H9 (cell line): ENCODE results near the gene KCTD17. TPM values are rescaled to one million over a fixed set of nuclear protein-coding genes. Genes with fewer than 3 reads are reported as not detected.

ENCODE experiments used
- DNase-seq: peaks from one replicate; pipeline ENCODE4 v3.0.0-alpha.2; 2017
- H2AFZ ChIP-seq: one replicate; pipeline ENCODE4 v1.6.1; 2013; ENCODE audit warnings: mild to moderate bottlenecking, low read length, control low read depth, moderate library complexity
- H2AK5ac ChIP-seq: 2 replicates; pipeline ENCODE4 v1.6.1; 2013; ENCODE audit warnings: low read length, control low read depth, mixed read lengths; ENCODE audit not compliant: insufficient read length
- H2BK120ac ChIP-seq: one replicate; pipeline ENCODE4 v1.6.1; 2013; ENCODE audit warnings: low read depth, mild to moderate bottlenecking, low read length, control low read depth, inconsistent platforms; ENCODE audit not compliant: poor library complexity, severe bottlenecking
- H2BK12ac ChIP-seq: 2 replicates; pipeline ENCODE4 v1.6.1; 2013; ENCODE audit warnings: low read length, control low read depth, mixed read lengths, low read depth; ENCODE audit not compliant: insufficient read length
- H2BK15ac ChIP-seq: 2 replicates; pipeline ENCODE4 v1.6.1; 2013; ENCODE audit warnings: low read depth, low read length, control low read depth
- H2BK20ac ChIP-seq: one replicate; pipeline ENCODE4 v1.6.1; 2013; ENCODE audit warnings: low read depth, mild to moderate bottlenecking, low read length, control low read depth, inconsistent platforms; ENCODE audit not compliant: poor library complexity, severe bottlenecking
- H2BK5ac ChIP-seq: 2 replicates; pipeline ENCODE4 v1.6.1; 2013; ENCODE audit warnings: low read length, control low read depth, mixed read lengths; ENCODE audit not compliant: insufficient read length
- H3K14ac ChIP-seq: 2 replicates; pipeline ENCODE4 v1.6.1; 2013; ENCODE audit warnings: low read length, control low read depth; ENCODE audit not compliant: insufficient read depth
- H3K18ac ChIP-seq: 2 replicates; pipeline ENCODE4 v1.6.1; 2013; ENCODE audit warnings: low read depth, mild to moderate bottlenecking, mixed read lengths, low read length, control low read depth; ENCODE audit not compliant: insufficient read length
- H3K23ac ChIP-seq: 2 replicates; pipeline ENCODE4 v1.6.1; 2013; ENCODE audit warnings: low read length, control low read depth, mixed read lengths, low read depth; ENCODE audit not compliant: insufficient read length
- H3K23me2 ChIP-seq: 2 replicates; pipeline ENCODE4 v1.6.1; 2013; ENCODE audit warnings: low read depth, mild to moderate bottlenecking, mixed read lengths, low read length, control low read depth; ENCODE audit not compliant: insufficient read length, poor library complexity, severe bottlenecking
- H3K27ac ChIP-seq: 2 replicates; pipeline ENCODE4 v1.5.1; 2013; ENCODE audit warnings: low read length, control low read depth, mixed read lengths, low read depth; ENCODE audit not compliant: insufficient read length
- H3K27me3 ChIP-seq: 2 replicates; pipeline ENCODE4 v1.6.1; 2013; ENCODE audit warnings: low read length, control low read depth, inconsistent platforms; ENCODE audit not compliant: insufficient read depth
- H3K4ac ChIP-seq: 2 replicates; pipeline ENCODE4 v1.6.1; 2013; ENCODE audit warnings: low read depth, mild to moderate bottlenecking, control low read depth, inconsistent platforms, low read length, moderate library complexity
- H3K4me1 ChIP-seq: 2 replicates; pipeline ENCODE4 v1.6.1; 2013; ENCODE audit warnings: low read length, control low read depth, inconsistent platforms; ENCODE audit not compliant: insufficient read depth
- H3K4me2 ChIP-seq: 2 replicates; pipeline ENCODE4 v1.6.1; 2013; ENCODE audit warnings: low read length, control low read depth, mixed read lengths; ENCODE audit not compliant: insufficient read length, insufficient read depth
- H3K56ac ChIP-seq: 2 replicates; pipeline ENCODE4 v1.6.1; 2013; ENCODE audit warnings: low read depth, mild to moderate bottlenecking, mixed read lengths, low read length, control low read depth; ENCODE audit not compliant: insufficient read length
- H3K79me1 ChIP-seq: 2 replicates; pipeline ENCODE4 v1.6.1; 2013; ENCODE audit warnings: low read depth, mild to moderate bottlenecking, moderate library complexity, low read length, control low read depth, inconsistent platforms; ENCODE audit not compliant: insufficient read depth, poor library complexity, severe bottlenecking
- H3K79me2 ChIP-seq: 2 replicates; pipeline ENCODE4 v1.6.1; 2013; ENCODE audit warnings: low read length, control low read depth, inconsistent platforms; ENCODE audit not compliant: insufficient read depth
- H3K9ac ChIP-seq: 2 replicates; pipeline ENCODE4 v1.6.1; 2013; ENCODE audit warnings: low read length, control low read depth, mixed read lengths; ENCODE audit not compliant: insufficient read length; ENCODE audit errors: extremely low read depth
- H3K9me3 ChIP-seq: one replicate; pipeline ENCODE4 v1.6.1; 2013; ENCODE audit warnings: low read depth, low read length, inconsistent platforms; ENCODE audit not compliant: control insufficient read depth
- H3T11ph ChIP-seq: one replicate; pipeline ENCODE4 v1.6.1; 2013; ENCODE audit warnings: mild to moderate bottlenecking, low read length, control low read depth, inconsistent platforms
- H4K20me1 ChIP-seq: one replicate; pipeline ENCODE4 v1.6.1; 2013; ENCODE audit not compliant: control insufficient read depth, insufficient read length, insufficient read depth
- H4K5ac ChIP-seq: 2 replicates; pipeline ENCODE4 v1.6.1; 2013; ENCODE audit warnings: low read depth, mild to moderate bottlenecking, mixed read lengths, low read length, control low read depth; ENCODE audit not compliant: insufficient read length
- H4K8ac ChIP-seq: replicated peaks from 2 replicates; pipeline ENCODE4 v1.6.1; 2013; ENCODE audit warnings: low read length, control low read depth, mixed read lengths, low read depth; ENCODE audit not compliant: insufficient read length
- H4K91ac ChIP-seq: 2 replicates; pipeline ENCODE4 v1.6.1; 2013; ENCODE audit warnings: low read depth, mild to moderate bottlenecking, moderate library complexity, mixed read lengths, low read length, control low read depth; ENCODE audit not compliant: insufficient read length
- H3K27ac Mint-ChIP-seq, 3 experiments: 2 replicates in 2 of 3; 3 replicates in 1 of 3; pipeline ENCODE4 v1.8.0; 2020 to 2021; ENCODE audit warnings: mixed read lengths in 3 of 3, mild to moderate bottlenecking in 1 of 3, moderate library complexity in 1 of 3
- H3K27me3 Mint-ChIP-seq: 2 replicates; pipeline ENCODE4 v1.8.0; 2021; ENCODE audit warnings: low read depth, mild to moderate bottlenecking, moderate library complexity, mixed read lengths
- H3K36me3 Mint-ChIP-seq, 3 experiments: 2 replicates in 2 of 3; 3 replicates in 1 of 3; pipeline ENCODE4 v1.8.0; 2020 to 2021; ENCODE audit warnings: low read depth in 3 of 3, mixed read lengths in 3 of 3; ENCODE audit not compliant: insufficient read depth in 1 of 3
- H3K4me1 Mint-ChIP-seq, 2 experiments: 2 replicates each; pipeline ENCODE4 v1.8.0; 2020; ENCODE audit warnings: mixed read lengths in 2 of 2
- H3K4me3 Mint-ChIP-seq, 2 experiments: 2 replicates in 1 of 2; 3 replicates in 1 of 2; pipeline ENCODE4 v1.8.0; 2020 to 2021; ENCODE audit warnings: mild to moderate bottlenecking in 2 of 2, mixed read lengths in 2 of 2, moderate library complexity in 1 of 2
- H3K9me3 Mint-ChIP-seq, 2 experiments: 2 replicates in 1 of 2; 3 replicates in 1 of 2; pipeline ENCODE4 v1.8.0; 2020; ENCODE audit warnings: mild to moderate bottlenecking in 2 of 2, mixed read lengths in 2 of 2, moderate library complexity in 1 of 2
- CTCF ChIP-seq: fragments of 200-600 bp; sonication (generic); conservative IDR thresholded peaks from 3 replicates; pipeline ENCODE4 v1.8.0; 2021; ENCODE audit warnings: antibody characterized with exemption, mild to moderate bottlenecking
- WGBS: extraction: QIAGEN DNeasy Blood & Tissue Kit; methylation state at CpG from one replicate; pipeline ENCODE4 v1.1.7; 2013; ENCODE audit warnings: missing lambda C conversion rate, low lambda C conversion rate, mixed read lengths; ENCODE audit not compliant: insufficient read length; ENCODE audit errors: extremely low coverage; 5-methylcytosine and 5-hydroxymethylcytosine counted together
- total RNA-seq: library from RNA; stranded (reverse); gene quantifications from 2 replicates; pipeline ENCODE4 v1.2.1, GENCODE V29; 2021

The KCTD17 gene
- total RNA-seq, 1 experiment from 2014 or later = 34.1 TPM

- Histone ChIP-seq H4K20me1 (peaks cover 3% of the 10 kb centered on the region), H3K18ac (peak overlapping the region; percentile 4)
Observed at GRCh38 chr22:37018815-37019308, 32.7 kb upstream of the KCTD17 start.

More at GRCh38 chr22:37018815-37019308, 32.7 kb upstream of the KCTD17 start:
- H2BK12ac ChIP-seq = no peak overlapping the region
- no peak overlapping the region for H2AFZ ChIP-seq
- no peak overlapping the region for H2BK120ac ChIP-seq
- H4K5ac ChIP-seq = no peak overlapping the region
- peak; percentile 65 for DNase-seq
- peak overlapping the region; percentile 76 for H3K14ac ChIP-seq
- TF ChIP-seq CTCF = no peak
- Mint-ChIP-seq H3K4me1 (peaks cover 23 to 37% of the 10 kb centered on the region in 2 experiments), H3K4me3 (peak overlapping the region; percentile 80 to 86), H3K27ac (peak overlapping the region in 1 of 3 experiments; percentile 68; a peak in 1 of 7 replicates), H3K9me3 (no peaks in the 10 kb centered on the region), H3K27me3 (no peaks in the 10 kb centered on the region), H3K36me3 (peaks cover 5 to 19% (median 13%) of the 10 kb centered on the region in 3 experiments; a peak in 6 of 7 replicates)
- peaks cover 3% of the 10 kb centered on the region for H3K23me2 ChIP-seq
- no peak overlapping the region for H2BK5ac ChIP-seq
- no peak overlapping the region for H3K23ac ChIP-seq
- H3K4me1 ChIP-seq = peaks cover 6% of the 10 kb centered on the region; the same call in 1 of the 2 replicates
- H3K9me3 ChIP-seq = no peaks in the 10 kb centered on the region
- H2AK5ac ChIP-seq = no peak overlapping the region
- H3K4ac ChIP-seq = no peak overlapping the region
- no peak overlapping the region for H3K56ac ChIP-seq
- peaks cover 2% of the 10 kb centered on the region; the same call in 1 of the 2 replicates for H3K79me2 ChIP-seq
- H2BK15ac ChIP-seq = no peak overlapping the region
- H3K9ac ChIP-seq = peak overlapping the region; percentile 62
- H4K8ac ChIP-seq = no peak overlapping the region
- no peak overlapping the region for H2BK20ac ChIP-seq
- H3K4me2 ChIP-seq = peak overlapping the region; percentile 64
- no peak overlapping the region for H3T11ph ChIP-seq
- H3K79me1 ChIP-seq = no peaks in the 10 kb centered on the region
- no peak overlapping the region for H4K91ac ChIP-seq
- no CpG with 5 or more reads among the region's 35 CpGs for WGBS
- H3K27ac ChIP-seq = no peak overlapping the region
- H3K27me3 ChIP-seq = no peaks in the 10 kb centered on the region
